Sigmoid colon (tissue), 4 donors: Measurements from ENCODE around the gene HPRT1.

Source experiments
- CTCF ChIP-seq, 4 experiments: fragments of 450-650 bp in 3 of 4; fragments of 200-600 bp in 1 of 4; IDR thresholded peaks; one replicate each; pipeline ENCODE4 v1.5.1; 2016 to 2019; ENCODE audit warnings: antibody characterized with exemption in 4 of 4, mild to moderate bottlenecking in 3 of 4, moderate library complexity in 2 of 4
- EP300 ChIP-seq, 4 donors: sonication (generic); formaldehyde crosslinking; IDR thresholded peaks; one replicate each; pipeline ENCODE4 v1.6.1; 2017; ENCODE audit warnings: antibody characterized with exemption in 4 of 4
- POLR2A ChIP-seq, 2 donors: fragments of 450-650 bp; IDR thresholded peaks; one replicate each; pipeline ENCODE4 v1.6.1; 2016; ENCODE audit warnings: antibody characterized with exemption in 2 of 2, mild to moderate bottlenecking in 2 of 2, moderate library complexity in 2 of 2
- POLR2AphosphoS5 ChIP-seq, 4 donors: sonication (generic); formaldehyde crosslinking; IDR thresholded peaks; one replicate each; pipeline ENCODE4 v1.6.1; 2017; ENCODE audit warnings: antibody characterized with exemption in 4 of 4

GRCh38 chrX:134444681-134445080 lies 15.3 kb upstream of the HPRT1 start:
- TF ChIP-seq POLR2AphosphoS5 (IDR thresholded peaks at IDR 0.05): no peak
- no peak for TF ChIP-seq CTCF (IDR thresholded peaks at IDR 0.05)
- no peak for TF ChIP-seq EP300 (IDR thresholded peaks at IDR 0.05)
- TF ChIP-seq POLR2A (IDR thresholded peaks at IDR 0.05): no peak
